Skeletal muscle tissue (tissue), 4 donors: ENCODE data around the gene PIGH. TPM values are rescaled to one million over a fixed set of nuclear protein-coding genes. Genes with fewer than 3 reads are reported as not detected.
A peak's percentile ranks its signal among the peaks of the same experiment; 100 is the strongest.

Experiments used
- H3K27ac ChIP-seq: one replicate; pipeline ENCODE4 v1.7.0; 2013; ENCODE audit warnings: mild to moderate bottlenecking, low read depth, low read length, inconsistent platforms
- H3K27me3 ChIP-seq, 3 donors: one replicate each; pipeline ENCODE4 v1.7.0; 2013; ENCODE audit warnings: low read length in 3 of 3; ENCODE audit not compliant: control insufficient read depth in 3 of 3, insufficient read depth in 3 of 3
- H3K36me3 ChIP-seq, 3 donors: one replicate each; pipeline ENCODE4 v1.7.0; 2013; ENCODE audit warnings: low read length in 3 of 3; ENCODE audit not compliant: control insufficient read depth in 3 of 3, insufficient read depth in 3 of 3
- H3K4me1 ChIP-seq, 3 donors: one replicate each; pipeline ENCODE4 v1.7.0; 2013; ENCODE audit warnings: low read length in 3 of 3, mild to moderate bottlenecking in 3 of 3; ENCODE audit not compliant: control insufficient read depth in 3 of 3, insufficient read depth in 3 of 3
- H3K4me3 ChIP-seq, 3 donors: one replicate each; pipeline ENCODE4 v1.7.0; 2013; ENCODE audit warnings: low read length in 3 of 3
- H3K9ac ChIP-seq, 3 donors: one replicate each; pipeline ENCODE4 v1.7.0; 2013; ENCODE audit warnings: low read length in 3 of 3, mild to moderate bottlenecking in 3 of 3, moderate library complexity in 2 of 3, low read depth in 1 of 3
- H3K9me3 ChIP-seq, 3 donors: one replicate each; pipeline ENCODE4 v1.7.0; 2013; ENCODE audit warnings: low read length in 3 of 3; ENCODE audit not compliant: control insufficient read depth in 3 of 3
- total RNA-seq: library from RNA; depleted of rRNA; stranded (reverse); fragments of >200 nt; gene quantifications from one replicate; pipeline ENCODE4 v1.2.3, GENCODE V29; 2014
- donor health status: Osteomylitis.

The PIGH gene
- total RNA-seq, 1 donor from 2014 or later, result 18.3 TPM

- Histone ChIP-seq H3K9ac (no peak overlapping the region), H3K4me3 (no peak overlapping the region), H3K27me3 (peaks cover 0 to 2% (median 0%) of the 10 kb centered on the region in 3 donors), H3K9me3 (no peaks in the 10 kb centered on the region), H3K27ac (no peak overlapping the region), H3K4me1 (peaks cover 4 to 18% (median 11%) of the 10 kb centered on the region in 3 donors), H3K36me3 (no peaks in the 10 kb centered on the region)
Observed at GRCh38 chr14:67570453-67570852, 29.6 kb downstream of the PIGH start.

DNA sequence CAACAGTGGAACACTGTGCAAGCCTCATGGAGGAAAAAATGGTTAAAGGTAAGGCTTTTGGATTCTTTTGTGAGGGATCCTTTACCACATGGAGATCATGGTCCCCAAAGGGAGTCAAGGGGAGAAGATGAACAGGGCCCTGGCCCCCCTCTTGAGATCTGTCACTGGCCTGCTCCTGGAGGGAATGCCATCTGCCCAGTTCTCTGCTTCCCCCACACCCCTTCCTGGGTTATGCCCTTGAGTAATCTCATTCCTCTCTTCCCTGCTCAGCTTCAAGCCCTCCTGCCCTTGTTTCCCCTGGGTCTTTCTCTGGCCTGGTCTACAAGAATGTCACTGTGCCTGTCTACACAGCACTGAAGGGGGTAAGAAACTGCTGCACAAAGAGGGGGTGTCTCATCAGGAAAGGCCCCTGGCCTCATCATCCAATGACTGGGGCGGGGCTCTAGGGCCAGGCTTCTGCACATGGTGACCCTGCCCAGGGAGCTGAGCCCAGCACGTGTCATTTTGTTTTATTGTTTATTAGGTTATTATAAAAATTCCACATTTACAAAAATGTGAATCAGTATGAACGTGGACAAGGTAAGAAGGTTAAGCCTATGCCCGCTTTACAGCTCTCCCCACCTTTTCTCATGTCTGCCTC, 30.3 kb downstream of the PIGH start:
- H3K9me3 ChIP-seq, result no peaks in the 10 kb centered on the region
- no peak overlapping the region for H3K9ac ChIP-seq
- peaks cover 0 to 2% (median 0%) of the 10 kb centered on the region in 3 donors for H3K27me3 ChIP-seq
- H3K4me1 ChIP-seq, result peaks cover 4 to 18% (median 11%) of the 10 kb centered on the region in 3 donors
- no peak overlapping the region for H3K4me3 ChIP-seq
- H3K27ac ChIP-seq, result no peak overlapping the region
- no peaks in the 10 kb centered on the region for H3K36me3 ChIP-seq

GRCh38 chr14:67569011-67569650, 30.9 kb downstream of the PIGH start:
- Histone ChIP-seq H3K4me1 (peaks cover 4 to 18% (median 11%) of the 10 kb centered on the region in 3 donors), H3K4me3 (no peak overlapping the region), H3K27me3 (peaks cover 0 to 2% (median 0%) of the 10 kb centered on the region in 3 donors), H3K9ac (no peak overlapping the region), H3K36me3 (no peaks in the 10 kb centered on the region), H3K27ac (no peak overlapping the region), H3K9me3 (no peaks in the 10 kb centered on the region)

- Histone ChIP-seq H3K27me3 (peaks cover 0 to 2% (median 0%) of the 10 kb centered on the region in 3 donors), H3K4me1 (peaks cover 4 to 18% (median 11%) of the 10 kb centered on the region in 3 donors), H3K36me3 (peaks cover 0 to 2% (median 0%) of the 10 kb centered on the region in 3 donors), H3K4me3 (no peak overlapping the region), H3K27ac (no peak overlapping the region), H3K9me3 (no peaks in the 10 kb centered on the region), H3K9ac (peak overlapping the region in 1 of 3 donors; percentile 57)
Observed at GRCh38 chr14:67567654-67568053, 32.4 kb downstream of the PIGH start.

GRCh38 chr14:67566908-67567307, 33.2 kb downstream of the PIGH start:
- Histone ChIP-seq H3K27ac (no peak overlapping the region), H3K9me3 (no peaks in the 10 kb centered on the region), H3K36me3 (peaks cover 0 to 2% (median 0%) of the 10 kb centered on the region in 3 donors), H3K27me3 (peaks cover 0 to 2% (median 0%) of the 10 kb centered on the region in 3 donors), H3K9ac (peak overlapping the region in 1 of 3 donors; percentile 57), H3K4me1 (peaks cover 4 to 18% (median 11%) of the 10 kb centered on the region in 3 donors), H3K4me3 (peak overlapping the region in 1 of 3 donors; percentile 35)

DNA sequence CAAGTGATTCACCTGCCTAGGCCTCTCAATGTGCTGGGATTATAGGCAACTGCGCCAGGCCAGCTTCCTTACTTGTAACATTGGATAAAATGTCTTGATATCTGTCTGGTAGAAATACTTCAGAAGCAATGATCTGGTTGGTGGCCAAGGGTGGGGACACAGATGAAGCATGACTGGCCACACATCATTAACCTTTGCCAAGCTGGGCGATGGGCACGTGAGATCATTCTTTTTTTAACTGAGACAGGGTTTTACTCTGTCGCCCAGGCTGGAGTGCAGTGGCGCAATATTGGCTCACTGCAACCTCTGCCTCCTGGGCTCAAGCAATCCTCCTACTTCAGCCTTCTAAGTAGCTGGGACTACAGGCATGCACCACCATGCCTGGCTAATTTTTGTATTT, 35.8 kb downstream of the PIGH start:
- Histone ChIP-seq H3K36me3 (peaks cover 0 to 2% (median 0%) of the 10 kb centered on the region in 3 donors), H3K4me3 (no peak overlapping the region), H3K27me3 (no peaks in the 10 kb centered on the region), H3K9ac (no peak overlapping the region), H3K27ac (no peak overlapping the region), H3K9me3 (no peaks in the 10 kb centered on the region), H3K4me1 (peaks cover 4 to 18% (median 11%) of the 10 kb centered on the region in 3 donors)

DNA sequence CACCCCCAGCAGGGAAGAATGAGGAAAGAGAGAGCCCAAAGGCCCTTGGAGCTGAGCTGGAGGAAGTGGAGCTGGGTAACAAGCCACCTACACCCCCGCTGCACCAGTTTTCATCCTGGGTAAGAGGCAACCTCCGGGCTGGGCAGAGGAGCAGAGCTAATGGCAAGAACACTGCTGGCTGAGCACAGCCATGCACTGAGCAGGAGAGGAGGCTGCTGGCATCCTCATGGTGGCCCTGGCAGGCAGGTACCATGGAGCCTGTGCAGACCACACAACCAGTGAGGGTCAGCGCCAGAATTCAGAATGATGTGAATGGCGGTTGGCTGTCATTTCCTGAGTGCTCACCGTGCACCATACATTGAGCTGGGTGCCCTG, 37.3 kb downstream of the PIGH start:
- Histone ChIP-seq H3K9ac (no peak overlapping the region), H3K27ac (no peak overlapping the region), H3K9me3 (no peaks in the 10 kb centered on the region), H3K4me1 (peaks cover 11 to 28% (median 20%) of the 10 kb centered on the region in 3 donors), H3K27me3 (no peaks in the 10 kb centered on the region), H3K4me3 (no peak overlapping the region), H3K36me3 (peaks cover 0 to 2% (median 0%) of the 10 kb centered on the region in 3 donors)

DNA sequence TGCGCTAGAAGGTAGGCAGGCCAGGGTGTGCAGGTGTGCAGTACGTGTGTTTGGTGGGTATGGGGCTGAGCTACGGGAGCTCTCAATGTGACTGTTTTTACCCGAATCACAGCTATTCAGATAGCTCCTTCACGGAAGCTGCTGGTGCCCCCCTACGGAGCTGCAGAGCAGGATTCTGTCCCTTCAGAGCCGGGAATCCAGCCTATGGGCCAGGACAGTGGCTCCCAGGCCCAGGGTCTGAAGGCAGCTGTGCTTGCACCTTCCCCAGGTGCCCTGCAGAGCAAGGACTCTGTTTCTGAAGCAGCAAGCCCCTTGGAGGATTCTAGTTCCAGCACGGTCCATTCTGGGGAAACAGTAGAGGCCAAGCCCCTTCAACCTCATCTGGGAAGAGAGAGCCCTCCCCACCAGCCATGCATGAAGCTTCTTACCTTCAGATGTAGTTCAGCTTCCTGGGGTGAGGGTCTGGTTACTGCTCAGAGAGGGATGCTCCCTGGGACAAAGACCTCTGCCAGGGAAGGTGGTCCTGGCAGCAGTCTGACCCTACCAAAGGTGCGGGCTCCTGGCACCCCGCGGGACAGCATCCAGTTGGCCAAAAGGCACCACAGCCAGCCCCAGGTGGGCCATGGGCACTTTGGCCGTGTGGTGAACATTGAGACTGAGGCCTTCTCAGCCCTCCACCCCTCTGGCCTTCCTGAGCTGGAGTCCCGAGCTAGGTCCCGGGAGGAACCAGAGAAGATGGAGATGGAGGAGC, 37.9 kb downstream of the PIGH start:
- H3K4me1 ChIP-seq, result peaks cover 17 to 28% (median 24%) of the 10 kb centered on the region in 3 donors
- no peak overlapping the region for H3K4me3 ChIP-seq
- H3K9me3 ChIP-seq, result no peaks in the 10 kb centered on the region
- no peak overlapping the region for H3K9ac ChIP-seq
- peaks cover 0 to 2% (median 0%) of the 10 kb centered on the region in 3 donors for H3K36me3 ChIP-seq
- H3K27me3 ChIP-seq, result no peaks in the 10 kb centered on the region
- H3K27ac ChIP-seq, result no peak overlapping the region

DNA sequence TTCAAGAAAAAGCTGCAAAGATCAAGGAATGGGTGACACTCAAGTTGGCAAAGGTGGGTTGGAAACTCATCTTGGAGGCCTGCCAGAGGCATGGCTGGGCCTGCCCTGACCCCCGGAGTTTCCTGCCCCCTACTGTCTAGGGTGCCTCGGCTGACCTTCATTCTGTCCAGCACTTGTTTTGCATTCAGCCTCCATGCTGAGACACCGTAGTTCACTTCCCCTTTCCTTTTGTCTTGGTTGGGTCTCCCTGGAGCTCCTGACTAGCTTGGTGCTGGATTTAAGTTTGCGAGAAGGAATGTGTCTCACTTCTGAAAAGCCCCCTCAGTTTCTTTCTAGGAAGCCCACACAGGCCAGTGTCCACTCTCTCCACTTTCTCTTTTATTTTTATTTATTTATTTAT, 40.4 kb downstream of the PIGH start:
- Histone ChIP-seq H3K27me3 (no peaks in the 10 kb centered on the region), H3K4me3 (no peak overlapping the region), H3K36me3 (peaks cover 0 to 2% (median 0%) of the 10 kb centered on the region in 3 donors), H3K9ac (no peak overlapping the region), H3K27ac (no peak overlapping the region), H3K9me3 (no peaks in the 10 kb centered on the region), H3K4me1 (peaks cover 15 to 18% (median 17%) of the 10 kb centered on the region in 3 donors)
